NCI-H2171 treated with DMSO at 0.1 percent for 48 hours (cell line): ENCODE measurements around the gene RRP15.

ENCODE experiments used
- DNase-seq: peaks from one replicate; lab custom pipeline; 2025; lab: John Stamatoyannopoulos, UW

RRP15 gene

DNA sequence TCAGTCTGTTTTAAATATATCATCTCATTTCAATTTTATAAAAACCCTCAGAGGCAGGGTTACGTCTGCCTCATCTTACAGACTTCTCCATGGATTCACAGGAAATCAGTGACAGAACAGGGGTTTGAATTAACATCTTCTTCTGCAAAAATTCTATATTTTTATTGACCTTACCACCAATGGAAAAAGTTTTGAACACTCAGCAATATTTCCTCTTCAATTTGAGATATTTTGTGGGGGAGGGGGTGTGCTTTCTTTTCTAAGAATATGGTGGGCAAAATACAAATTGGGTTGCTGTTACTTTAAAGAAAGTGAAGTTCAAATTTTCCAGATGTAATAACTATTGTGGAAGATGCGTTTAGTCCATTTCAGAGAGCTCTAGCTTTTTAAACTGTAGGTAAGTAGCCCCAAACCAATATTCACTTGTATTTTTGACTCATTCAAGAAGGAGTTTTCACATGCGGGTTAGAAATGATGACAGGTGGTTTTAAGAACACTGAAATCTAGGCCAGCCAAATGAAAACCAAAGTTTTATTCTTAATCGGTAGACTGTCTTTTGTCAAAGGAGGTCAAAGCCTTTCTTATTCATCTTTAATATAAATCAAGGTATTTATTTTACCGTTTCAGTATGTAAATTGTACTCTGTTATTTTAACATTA, 77.5 kb downstream of the RRP15 start:
- no peak for DNase-seq

GRCh38 chr1:218363141-218363540, 78.0 kb downstream of the RRP15 start:
- DNase-seq = no peak

- DNase-seq = no peak
Measured at GRCh38 chr1:218364028-218364710, 79.1 kb downstream of the RRP15 start.

GRCh38 chr1:218365226-218365999, 80.3 kb downstream of the RRP15 start:
- DNase-seq = no peak

GRCh38 chr1:218366322-218367052, 81.4 kb downstream of the RRP15 start:
- peak; percentile 30 for DNase-seq

GRCh38 chr1:218367118-218367517, 82.0 kb downstream of the RRP15 start:
- DNase-seq = no peak

GRCh38 chr1:218368686-218369085, 83.6 kb downstream of the RRP15 start:
- DNase-seq = no peak

- DNase-seq = no peak
Measured at GRCh38 chr1:218369688-218370511, 84.8 kb downstream of the RRP15 start.

- DNase-seq = peak; percentile 29
Measured at GRCh38 chr1:218371927-218372672, 87.0 kb downstream of the RRP15 start.

- DNase-seq = peak; percentile 14
Measured at GRCh38 chr1:218374401-218375353, 89.6 kb downstream of the RRP15 start.

DNA sequence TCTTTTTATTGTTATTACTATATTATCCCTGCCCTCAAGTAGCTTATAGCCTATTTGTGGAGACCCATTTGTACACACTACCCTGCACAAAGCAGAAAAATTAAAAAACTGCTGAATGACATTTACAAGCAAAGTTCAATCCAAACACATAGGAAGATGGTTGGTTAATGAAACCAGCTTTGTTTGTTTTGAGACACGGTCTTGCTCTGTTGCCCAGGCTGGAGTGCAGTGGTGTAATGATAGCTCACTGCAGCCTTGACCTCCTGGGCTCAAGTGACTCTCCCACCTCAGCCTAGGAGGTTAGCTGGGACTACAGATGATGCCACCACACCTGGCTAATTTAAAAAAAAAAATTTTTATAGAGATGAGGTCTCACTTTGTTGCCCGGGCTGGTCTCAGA, 91.6 kb downstream of the RRP15 start:
- DNase-seq = no peak

GRCh38 chr1:218377143-218377660, 92.1 kb downstream of the RRP15 start:
- DNase-seq = no peak

- no peak for DNase-seq
Measured at GRCh38 chr1:218380125-218380977, 95.3 kb downstream of the RRP15 start.

DNA sequence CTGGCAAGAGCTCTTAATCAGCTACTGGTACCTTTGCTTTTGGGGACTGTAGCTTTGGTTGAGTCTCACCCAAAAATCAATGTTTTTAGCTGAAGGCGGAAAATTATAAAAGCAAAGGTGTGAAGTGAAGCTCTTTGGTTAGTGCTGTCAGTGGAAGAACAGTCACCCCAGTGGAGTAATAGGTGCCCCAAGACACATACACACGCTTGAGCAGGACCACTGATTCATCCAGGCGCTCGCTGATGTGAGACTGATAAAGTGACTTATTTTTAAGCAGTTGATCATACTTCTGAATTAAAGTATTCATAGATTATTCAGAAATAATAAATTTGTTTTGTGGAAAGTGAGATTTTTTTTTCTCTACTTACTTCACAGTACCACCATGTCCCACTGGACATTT, 97.2 kb downstream of the RRP15 start:
- DNase-seq = no peak

GRCh38 chr1:218383051-218383450, 98.0 kb downstream of the RRP15 start:
- no peak for DNase-seq

DNA sequence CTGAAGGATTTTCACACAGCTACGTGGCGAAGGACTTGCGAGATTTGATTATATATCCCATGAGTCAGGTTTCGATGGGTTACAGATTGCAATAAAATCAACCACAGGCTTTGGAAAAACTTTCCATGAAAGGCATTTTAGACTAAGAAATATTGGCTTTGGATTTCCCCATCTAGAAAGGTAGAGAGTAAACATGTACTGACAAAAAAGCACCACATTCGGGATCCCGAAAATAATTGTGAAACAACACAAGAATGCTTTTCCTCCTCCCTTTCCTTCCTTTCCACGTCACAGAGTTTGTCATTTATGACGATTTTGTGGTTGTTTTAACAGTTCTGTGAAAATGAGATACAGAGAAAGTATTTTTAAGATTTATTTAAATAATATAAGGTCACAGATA, 98.6 kb downstream of the RRP15 start:
- DNase-seq = no peak

GRCh38 chr1:218384581-218384993, 99.5 kb downstream of the RRP15 start:
- peak; percentile 93 for DNase-seq
